A549 (cell line): ENCODE measurements around the gene MAD1L1. TPM values are rescaled to one million over a fixed set of nuclear protein-coding genes. Genes with fewer than 3 reads are reported as not detected.

ENCODE experiments used
- ATAC-seq, 2 experiments: fragments of 200-7000 bp in 1 of 2; fragments of >200 bp in 1 of 2; cut with Nextera tagmentation in 1 of 2; cut with Tn5 transposase in 1 of 2; 3 replicates each; pipeline versions ENCODE4 v1.8.0 to v1.9.1; 2018 to 2020; ENCODE audit warnings: mild to moderate bottlenecking in 1 of 2, moderate library complexity in 1 of 2
- CTCF ChIA-PET: fragments of 300-600 bp; sonication (Branson Sonifier 250); formaldehyde crosslinking; extraction: SDS; loops from one replicate; lab custom pipeline; 2021; ENCODE audit warnings: antibody characterized with exemption, inconsistent platforms; lab: Yijun Ruan, JAX
- POLR2A ChIA-PET: fragments of 350-600 bp; formaldehyde crosslinking; extraction: SDS; loops from one replicate; lab custom pipeline; 2021; ENCODE audit warnings: antibody characterized with exemption, inconsistent platforms; lab: Yijun Ruan, JAX
- DNase-seq, 2 experiments: peaks; one replicate each; pipeline versions ENCODE4 v3.0.0 to v3.0.0-alpha.2; 2011 to 2016; ENCODE audit warnings: low read depth in 1 of 2, low spot score in 1 of 2
- FAIRE-seq: peaks from 2 replicates; lab custom pipeline; 2011; peaks lifted over from hg19 to GRCh38; lab: Jason Lieb, UNC
- H3K27ac ChIP-seq, 2 experiments: fragments of >200 bp; sonication (Bioruptor Twin); formaldehyde crosslinking; 3 replicates each; pipeline ENCODE4 v1.5.1; 2016 to 2017
- H3K4me1 ChIP-seq: fragments of >200 bp; sonication (Bioruptor Twin); formaldehyde crosslinking; 3 replicates; pipeline ENCODE4 v1.6.1; 2016
- H3K4me2 ChIP-seq: fragments of >200 bp; sonication (Bioruptor Twin); formaldehyde crosslinking; 3 replicates; pipeline ENCODE4 v1.6.1; 2016
- H3K4me3 ChIP-seq: fragments of >200 bp; sonication (Bioruptor Twin); formaldehyde crosslinking; 3 replicates; pipeline ENCODE4 v1.5.1; 2016
- H3K9me3 ChIP-seq: fragments of >200 bp; sonication (Bioruptor Twin); formaldehyde crosslinking; 3 replicates; pipeline ENCODE4 v1.6.1; 2016
- ATOH8 ChIP-seq: fragments of 250-450 bp; sonication (Bioruptor Pico); IDR thresholded peaks from 2 replicates; pipeline ENCODE4 v1.5.0; 2020; ENCODE audit warnings: low read depth, mild to moderate bottlenecking, moderate library complexity
- BCL3 ChIP-seq: fragments of >200 bp; sonication (Bioruptor Twin); formaldehyde crosslinking; IDR thresholded peaks from 3 replicates; pipeline ENCODE4 v1.6.1; 2016
- CHD2 ChIP-seq: fragments of 150-350 bp; IDR thresholded peaks from 2 replicates; pipeline ENCODE4 v1.6.1; 2014; ENCODE audit warnings: low read length; ENCODE audit not compliant: partially characterized antibody
- FOXS1 ChIP-seq: fragments of 250-450 bp; sonication (Bioruptor Pico); IDR thresholded peaks from 2 replicates; pipeline ENCODE4 v1.5.0; 2020; ENCODE audit warnings: mild to moderate bottlenecking, moderate library complexity
- GATA3 ChIP-seq: IDR thresholded peaks from 2 replicates; pipeline ENCODE4 v1.6.1; 2012; ENCODE audit warnings: borderline replicate concordance
- HEYL ChIP-seq: fragments of 250-450 bp; sonication (Bioruptor Pico); IDR thresholded peaks from 2 replicates; pipeline ENCODE4 v1.8.0; 2021; ENCODE audit warnings: mild to moderate bottlenecking, moderate library complexity
- HMGXB4 ChIP-seq: fragments of 250-450 bp; sonication (Bioruptor Pico); IDR thresholded peaks from 2 replicates; pipeline ENCODE4 v1.5.0; 2021; ENCODE audit warnings: mild to moderate bottlenecking, moderate library complexity, borderline replicate concordance
- HOXA7 ChIP-seq: fragments of 250-450 bp; sonication (Bioruptor Pico); IDR thresholded peaks from 2 replicates; pipeline ENCODE4 v1.5.0; 2020; ENCODE audit warnings: mild to moderate bottlenecking, moderate library complexity
- JUNB ChIP-seq: fragments of >200 bp; sonication (Bioruptor Twin); formaldehyde crosslinking; IDR thresholded peaks from 2 replicates; pipeline ENCODE4 v1.6.1; 2016
- KDM1A ChIP-seq: fragments of 200-600 bp; sonication (generic); IDR thresholded peaks from 2 replicates; pipeline ENCODE4 v1.6.1; 2016; ENCODE audit warnings: low read depth, mild to moderate bottlenecking
- MAFK ChIP-seq: fragments of 450-650 bp; IDR thresholded peaks from 2 replicates; pipeline ENCODE4 v1.6.1; 2014; ENCODE audit not compliant: partially characterized antibody
- NPAS2 ChIP-seq: fragments of 250-450 bp; sonication (Bioruptor Pico); IDR thresholded peaks from 2 replicates; pipeline ENCODE4 v1.8.0; 2022; ENCODE audit warnings: mild to moderate bottlenecking, moderate library complexity, borderline replicate concordance
- PHF8 ChIP-seq: fragments of 200-600 bp; sonication (generic); IDR thresholded peaks from 2 replicates; pipeline ENCODE4 v1.6.1; 2016; ENCODE audit warnings: low read depth, mild to moderate bottlenecking, antibody characterized with exemption, moderate library complexity, borderline replicate concordance
- RARB ChIP-seq: fragments of 250-450 bp; sonication (Bioruptor Pico); IDR thresholded peaks from 2 replicates; pipeline ENCODE4 v1.8.0; 2021; ENCODE audit warnings: mild to moderate bottlenecking, moderate library complexity
- RCOR1 ChIP-seq: fragments of 150-350 bp; IDR thresholded peaks from 2 replicates; pipeline ENCODE4 v1.6.1; 2014; ENCODE audit warnings: antibody characterized with exemption, low read length, low read depth
- RFX5 ChIP-seq: fragments of 450-650 bp; IDR thresholded peaks from 2 replicates; pipeline ENCODE4 v1.7.1; 2014; ENCODE audit warnings: antibody characterized with exemption, mild to moderate bottlenecking, moderate library complexity
- SMC3 ChIP-seq: fragments of >200 bp; sonication (Bioruptor Twin); formaldehyde crosslinking; IDR thresholded peaks from 3 replicates; pipeline ENCODE4 v1.6.1; 2018; ENCODE audit warnings: inconsistent platforms
- SREBF2 ChIP-seq: fragments of 450-650 bp; IDR thresholded peaks from 2 replicates; pipeline ENCODE4 v1.6.1; 2014; ENCODE audit warnings: mild to moderate bottlenecking, moderate library complexity
- USF2 ChIP-seq: fragments of 450-650 bp; IDR thresholded peaks from 2 replicates; pipeline ENCODE4 v1.6.1; 2014; ENCODE audit warnings: antibody characterized with exemption
- ZC3H11A ChIP-seq: fragments of 450-650 bp; IDR thresholded peaks from 2 replicates; pipeline ENCODE4 v1.6.1; 2014; ENCODE audit warnings: antibody characterized with exemption, mild to moderate bottlenecking
- ZNF302 ChIP-seq: fragments of 250-450 bp; sonication (Bioruptor Pico); IDR thresholded peaks from 2 replicates; pipeline ENCODE4 v1.9.0; 2021; ENCODE audit warnings: inconsistent platforms, mild to moderate bottlenecking, moderate library complexity
- ZSCAN20 ChIP-seq: fragments of 250-450 bp; sonication (Bioruptor Pico); IDR thresholded peaks from 2 replicates; pipeline ENCODE4 v1.8.0; 2022; ENCODE audit warnings: mild to moderate bottlenecking, moderate library complexity
- WGBS: methylation state at CpG from one replicate; pipeline ENCODE4 v1.1.6; 2017; ENCODE audit errors: missing lambda C conversion rate; 5-methylcytosine and 5-hydroxymethylcytosine counted together
- polyA plus RNA-seq, 4 experiments: library from polyadenylated mRNA; depleted of rRNA in 3 of 4; stranded (reverse); fragments of >200 nt; fragmentation: RNase III in 1 of 4; extraction: RNeasy Plus Mini Kit Qiagen cat#74134 plus additional on column Dnase treatment in 1 of 4; gene quantifications; 2 replicates in 3 of 4; 3 replicates in 1 of 4; pipeline ENCODE4 v1.2.3, GENCODE V29; 2011 to 2017

MAD1L1 gene
- polyA plus RNA-seq, 2 of the 4 experiments (the other 2 are of a cell fraction): 13.6 to 16.6 TPM

- H3K27ac ChIP-seq: no peak overlapping the region
- no peaks in the 10 kb centered on the region for H3K4me1 ChIP-seq
- no peak overlapping the region for H3K4me3 ChIP-seq
- FAIRE-seq (no peak), DNase-seq (no peak)
- ChIA-PET POLR2A (no interaction called here), CTCF (interaction anchor here (1.0 kb wide), 1 partner anchor 12 kb away, joined by 3 read pairs; no protein-coding TSS in a partner anchor)
- H3K9me3 ChIP-seq: no peaks in the 10 kb centered on the region
- WGBS: 87% methylated on average over 4 of the region's 4 CpGs
- no peak overlapping the region for H3K4me2 ChIP-seq
- TF ChIP-seq SREBF2 (no peak), RCOR1 (no peak)
- TF ChIP-seq, all 56 proteins: peak for 0
- no peak for ATAC-seq
Observed at GRCh38 chr7:2279896-2280295, 47.2 kb upstream of the MAD1L1 start.

GRCh38 chr7:2278026-2278425, 45.3 kb upstream of the MAD1L1 start:
- FAIRE-seq (no peak), ATAC-seq (no peak), DNase-seq (no peak)
- Histone ChIP-seq H3K4me1 (no peaks in the 10 kb centered on the region), H3K27ac (no peak overlapping the region), H3K4me2 (no peak overlapping the region), H3K9me3 (no peaks in the 10 kb centered on the region), H3K4me3 (no peak overlapping the region)
- TF ChIP-seq ZSCAN20 (CRISPR knock-in tag): no peak
- no peak for TF ChIP-seq JUNB
- TF ChIP-seq FOXS1: no peak
- no peak for TF ChIP-seq ZNF302
- no peak for TF ChIP-seq GATA3
- no peak for TF ChIP-seq RFX5
- TF ChIP-seq HEYL (CRISPR knock-in tag): no peak
- no peak for TF ChIP-seq SREBF2
- no peak for TF ChIP-seq RARB
- no peak for TF ChIP-seq USF2
- TF ChIP-seq RCOR1: no peak
- CTCF ChIA-PET: no interaction called here
- POLR2A ChIA-PET: no interaction called here
- WGBS: 97% methylated on average over 10 of the region's 11 CpGs

- ChIA-PET CTCF (no interaction called here), POLR2A (no interaction called here)
- FAIRE-seq: no peak
- no peak for DNase-seq
- Histone ChIP-seq H3K9me3 (no peaks in the 10 kb centered on the region), H3K27ac (no peak overlapping the region), H3K4me1 (no peaks in the 10 kb centered on the region), H3K4me2 (no peak overlapping the region), H3K4me3 (no peak overlapping the region)
- TF ChIP-seq CHD2 (no peak), MAFK (no peak), SMC3 (no peak), PHF8 (no peak), BCL3 (no peak), KDM1A (no peak), HMGXB4 (CRISPR knock-in tag) (no peak), HOXA7 (CRISPR knock-in tag) (no peak), GATA3 (no peak), ATOH8 (no peak), NPAS2 (CRISPR knock-in tag) (no peak), ZC3H11A (no peak)
- no peak for ATAC-seq
- 87% methylated on average over 15 of the region's 18 CpGs for WGBS
Observed at GRCh38 chr7:2276107-2276506, 43.4 kb upstream of the MAD1L1 start.
